Testis (tissue), 3 donors: ENCODE results near the gene SHB. TPM values are rescaled to one million over a fixed set of nuclear protein-coding genes. Genes with fewer than 3 reads are reported as not detected.

Experiments
- DNase-seq: peaks from one replicate; pipeline ENCODE4 v3.0.0-alpha.2; 2019
- H3K27ac ChIP-seq, 2 donors: fragments of 200-600 bp; sonication (generic); one replicate each; pipeline ENCODE4 v1.5.1; 2019
- H3K27me3 ChIP-seq: fragments of 200-600 bp; sonication (generic); one replicate; pipeline ENCODE4 v1.5.1; 2019
- H3K36me3 ChIP-seq: fragments of 200-600 bp; sonication (generic); one replicate; pipeline ENCODE4 v1.5.1; 2017; ENCODE audit warnings: low read depth; ENCODE audit errors: missing control alignments
- H3K4me1 ChIP-seq: fragments of 200-600 bp; sonication (generic); one replicate; pipeline ENCODE4 v1.5.1; 2019
- H3K4me3 ChIP-seq, 2 donors: fragments of 200-600 bp; sonication (generic); one replicate each; pipeline ENCODE4 v1.5.1; 2017 to 2019
- H3K9me3 ChIP-seq: fragments of 200-600 bp; sonication (generic); one replicate; pipeline ENCODE4 v1.5.1; 2017
- CTCF ChIP-seq, 3 experiments: fragments of 450-650 bp in 2 of 3; fragments of 200-600 bp in 1 of 3; sonication (generic) in 1 of 3; IDR thresholded peaks; one replicate each; pipeline ENCODE4 v1.5.1; 2016 to 2019; ENCODE audit warnings: antibody characterized with exemption in 3 of 3, mild to moderate bottlenecking in 2 of 3, moderate library complexity in 1 of 3
- POLR2A ChIP-seq: fragments of 450-650 bp; IDR thresholded peaks from one replicate; pipeline ENCODE4 v1.6.1; 2017; ENCODE audit warnings: antibody characterized with exemption, mild to moderate bottlenecking, moderate library complexity
- WGBS, 2 donors: methylation state at CpG; one replicate each; pipeline ENCODE4 v1.1.5; 2018; 5-methylcytosine and 5-hydroxymethylcytosine counted together
- intact Hi-C: fragments of 100-400 bp; cut with DNase I; formaldehyde crosslinking; loops from one replicate; pipeline ENCODE4 v1.15.1; 2023; ENCODE audit warnings: low total_unique reads
- polyA plus RNA-seq: library from polyadenylated mRNA; stranded (reverse); fragments of 350-450 nt; fragmentation: Illumina TruSeq; extraction: RNeasy Lipid Tissue Mini Kit (QIAGEN cat#74804); gene quantifications from one replicate; pipeline ENCODE4 v1.2.3, GENCODE V29; 2014; ENCODE audit warnings: low read depth, low replicate concordance; ENCODE audit not compliant: insufficient read depth
- total RNA-seq, 2 donors: library from RNA; depleted of rRNA; stranded (reverse); fragments of >200 nt; gene quantifications; one replicate each; pipeline ENCODE4 v1.2.3, GENCODE V29; 2016

SHB gene
- total and polyA plus RNA-seq, 3 donors from 2014 or later = 8.6 to 22.3 (median 21.2) TPM

- Histone ChIP-seq H3K4me3 (no peak overlapping the region), H3K4me1 (peaks cover 11% of the 10 kb centered on the region), H3K27me3 (no peaks in the 10 kb centered on the region), H3K9me3 (no peaks in the 10 kb centered on the region), H3K36me3 (no peaks in the 10 kb centered on the region), H3K27ac (no peak overlapping the region)
- TF ChIP-seq POLR2A (no peak), CTCF (IDR thresholded peaks at IDR 0.05) (no peak)
- intact Hi-C loops = no loop called here
- no peak for DNase-seq
- WGBS, 2 donors = 77 to 78% methylated on average over 4 of the region's 4 CpGs
Observed at GRCh38 chr9:38031594-38031993, 37.4 kb downstream of the SHB start.

- TF ChIP-seq CTCF (IDR thresholded peaks at IDR 0.05) (no peak), POLR2A (no peak)
- no peaks in the 10 kb centered on the region for H3K9me3 ChIP-seq
- no peak overlapping the region for H3K4me3 ChIP-seq
- 98 to 99% methylated on average over 3 of the region's 3 CpGs for WGBS, 2 donors
- H3K27me3 ChIP-seq = no peaks in the 10 kb centered on the region
- peaks cover 12% of the 10 kb centered on the region for H3K4me1 ChIP-seq
- H3K27ac ChIP-seq = no peak overlapping the region
- intact Hi-C loops = no loop called here
- DNase-seq = no peak
- H3K36me3 ChIP-seq = no peaks in the 10 kb centered on the region
Observed at GRCh38 chr9:38030658-38031057, 38.4 kb downstream of the SHB start.

GRCh38 chr9:38029915-38030638, 39.0 kb downstream of the SHB start:
- 91 to 92% methylated on average over 9 of the region's 9 CpGs for WGBS, 2 donors
- no peak for DNase-seq
- TF ChIP-seq CTCF (IDR thresholded peaks at IDR 0.05) (no peak), POLR2A (no peak)
- H3K27me3 ChIP-seq = no peaks in the 10 kb centered on the region
- no peaks in the 10 kb centered on the region for H3K9me3 ChIP-seq
- H3K27ac ChIP-seq = no peak overlapping the region
- H3K4me1 ChIP-seq = peaks cover 12% of the 10 kb centered on the region
- no peaks in the 10 kb centered on the region for H3K36me3 ChIP-seq
- no peak overlapping the region for H3K4me3 ChIP-seq
- intact Hi-C loops = no loop called here

- Histone ChIP-seq H3K27ac (no peak overlapping the region), H3K4me3 (no peak overlapping the region), H3K27me3 (no peaks in the 10 kb centered on the region), H3K9me3 (no peaks in the 10 kb centered on the region), H3K36me3 (no peaks in the 10 kb centered on the region), H3K4me1 (peaks cover 12% of the 10 kb centered on the region)
- no peak for TF ChIP-seq CTCF (IDR thresholded peaks at IDR 0.05)
- TF ChIP-seq POLR2A = no peak
- DNase-seq = no peak
- WGBS, 2 donors = 91 to 95% methylated on average over 6 of the region's 6 CpGs
- intact Hi-C loops = no loop called here
Observed at GRCh38 chr9:38027714-38028113, 41.3 kb downstream of the SHB start.
